Vagina (tissue), 2 donors: Measurements from ENCODE around the gene ANP32B. TPM values are rescaled to one million over a fixed set of nuclear protein-coding genes. Genes with fewer than 3 reads are reported as not detected.
"Not testable (repeated sequence)": the region's sequence is repeated elsewhere in the genome, so short reads cannot be mapped to it uniquely, and the experiment has no call there.

Experiments
- DNase-seq, 2 donors: peaks; one replicate each; pipeline ENCODE4 v3.0.0-alpha.2; 2017; ENCODE audit errors: extremely low spot score in 2 of 2
- H3K27ac ChIP-seq: fragments of 200-600 bp; sonication (generic); one replicate; pipeline ENCODE4 v1.5.1; 2019
- H3K27me3 ChIP-seq: fragments of 200-600 bp; sonication (generic); one replicate; pipeline ENCODE4 v1.5.1; 2019
- H3K36me3 ChIP-seq, 2 donors: fragments of 200-600 bp; sonication (generic); one replicate each; pipeline ENCODE4 v1.5.1; 2017 to 2019
- H3K4me1 ChIP-seq: fragments of 200-600 bp; sonication (generic); one replicate; pipeline ENCODE4 v1.5.1; 2019
- H3K4me3 ChIP-seq, 2 donors: fragments of 200-600 bp; sonication (generic); 1 replicate in 1 of 2; 2 replicates in 1 of 2; pipeline ENCODE4 v1.5.1; 2016 to 2019
- H3K9me3 ChIP-seq: fragments of 200-600 bp; sonication (generic); one replicate; pipeline ENCODE4 v1.5.1; 2019
- CTCF ChIP-seq, 3 experiments: fragments of 450-650 bp in 2 of 3; fragments of 200-600 bp in 1 of 3; sonication (generic) in 1 of 3; IDR thresholded peaks; one replicate each; pipeline ENCODE4 v1.5.1; 2017 to 2019; ENCODE audit warnings: antibody characterized with exemption in 3 of 3, mild to moderate bottlenecking in 2 of 3, moderate library complexity in 2 of 3
- POLR2A ChIP-seq, 2 donors: fragments of 450-650 bp; IDR thresholded peaks; one replicate each; pipeline ENCODE4 v1.6.1; 2017; ENCODE audit warnings: antibody characterized with exemption in 2 of 2, mild to moderate bottlenecking in 2 of 2, moderate library complexity in 2 of 2
- POLR2AphosphoS5 ChIP-seq, 2 donors: sonication (generic); formaldehyde crosslinking; IDR thresholded peaks; one replicate each; pipeline ENCODE4 v1.9.0; 2017; ENCODE audit warnings: antibody characterized with exemption in 2 of 2, mild to moderate bottlenecking in 2 of 2, low read depth in 1 of 2; ENCODE audit not compliant: insufficient read depth in 1 of 2
- intact Hi-C: fragments of 100-400 bp; cut with DNase I; formaldehyde crosslinking; loops from one replicate; pipeline ENCODE4 v1.15.1; 2023
- total RNA-seq: library from RNA; depleted of rRNA; stranded (reverse); fragments of >200 nt; gene quantifications from one replicate; pipeline ENCODE4 v1.2.3, GENCODE V29; 2016

ANP32B gene
- total RNA-seq, 1 donor from 2014 or later: 75.1 TPM

- H3K36me3 ChIP-seq: peaks cover 0 to 22% of the 10 kb centered on the region in 2 donors
- H3K4me1 ChIP-seq: peaks cover 38% of the 10 kb centered on the region
Measured at GRCh38 chr9:97994703-97995102, 11.6 kb downstream of the ANP32B start.

GRCh38 chr9:97996676-97997075 lies 13.5 kb downstream of the ANP32B start:
- intact Hi-C loops, H3K9me3 ChIP-seq, H3K27me3 ChIP-seq, DNase-seq, H3K27ac ChIP-seq, H3K4me3 ChIP-seq: not testable (repeated sequence)
- Histone ChIP-seq H3K4me1 (peaks cover 21% of the 10 kb centered on the region), H3K36me3 (peaks cover 4 to 27% of the 10 kb centered on the region in 2 donors)

More at GRCh38 chr9:97994703-97995102, 11.6 kb downstream of the ANP32B start:
- intact Hi-C loops: no loop called here
- H3K9me3 ChIP-seq: no peaks in the 10 kb centered on the region
- H3K27me3 ChIP-seq: no peaks in the 10 kb centered on the region
- H3K27ac ChIP-seq: no peak overlapping the region
- H3K4me3 ChIP-seq: no peak overlapping the region
- TF ChIP-seq POLR2AphosphoS5 (IDR thresholded peaks at IDR 0.05; ENCODE audit: insufficient read depth in 1 of 2, low read depth in 1 of 2): no peak
- TF ChIP-seq POLR2A (IDR thresholded peaks at IDR 0.05): no peak
- no peak for TF ChIP-seq CTCF (IDR thresholded peaks at IDR 0.05)
- DNase-seq: no peak

- DNase-seq: no peak
- Histone ChIP-seq H3K9me3 (no peaks in the 10 kb centered on the region), H3K4me3 (no peak overlapping the region), H3K27ac (no peak overlapping the region), H3K27me3 (no peaks in the 10 kb centered on the region), H3K36me3 (peaks cover 4 to 33% of the 10 kb centered on the region in 2 donors), H3K4me1 (peaks cover 18% of the 10 kb centered on the region)
- TF ChIP-seq POLR2A (IDR thresholded peaks at IDR 0.05) (no peak), POLR2AphosphoS5 (IDR thresholded peaks at IDR 0.05; ENCODE audit: insufficient read depth in 1 of 2, low read depth in 1 of 2) (no peak), CTCF (IDR thresholded peaks at IDR 0.05) (no peak)
- intact Hi-C loops: no loop called here
Measured at GRCh38 chr9:97997330-97998276, 14.5 kb downstream of the ANP32B start.

- Histone ChIP-seq H3K27ac (no peak overlapping the region), H3K9me3 (no peaks in the 10 kb centered on the region), H3K27me3 (no peaks in the 10 kb centered on the region), H3K36me3 (peaks cover 4 to 53% of the 10 kb centered on the region in 2 donors), H3K4me1 (peaks cover 15% of the 10 kb centered on the region), H3K4me3 (no peak overlapping the region)
- no peak for TF ChIP-seq CTCF (IDR thresholded peaks at IDR 0.05)
- TF ChIP-seq POLR2AphosphoS5 (IDR thresholded peaks at IDR 0.05; ENCODE audit: insufficient read depth in 1 of 2, low read depth in 1 of 2): no peak
- TF ChIP-seq POLR2A (IDR thresholded peaks at IDR 0.05): no peak
- intact Hi-C loops: no loop called here
- DNase-seq: no peak
Measured at GRCh38 chr9:98002808-98003207, 19.7 kb downstream of the ANP32B start.

GRCh38 chr9:98006127-98006796 lies 23.1 kb downstream of the ANP32B start:
- intact Hi-C loops: no loop called here
- no peaks in the 10 kb centered on the region for H3K9me3 ChIP-seq
- TF ChIP-seq CTCF (IDR thresholded peaks at IDR 0.05) (no peak), POLR2A (IDR thresholded peaks at IDR 0.05) (no peak), POLR2AphosphoS5 (IDR thresholded peaks at IDR 0.05; ENCODE audit: insufficient read depth in 1 of 2, low read depth in 1 of 2) (no peak)
- peaks cover 0 to 56% of the 10 kb centered on the region in 2 donors for H3K36me3 ChIP-seq
- DNase-seq: no peak
- H3K27ac ChIP-seq: no peak overlapping the region
- no peaks in the 10 kb centered on the region for H3K27me3 ChIP-seq
- H3K4me3 ChIP-seq: no peak overlapping the region
- H3K4me1 ChIP-seq: peaks cover 24% of the 10 kb centered on the region
